GM18508 (cell line): ENCODE data around the gene RBPJL.

Experiments used
- ATAC-seq: cut with Tn5 transposase; IDR thresholded peaks from one replicate; pipeline ENCODE4 v1.9.1; 2021; ENCODE audit warnings: moderate number of reproducible peaks; ENCODE audit not compliant: insufficient read depth, unreplicated experiment

RBPJL gene

GRCh38 chr20:45316150-45317080 is 9.8 kb downstream of the RBPJL start:
- no peak for ATAC-seq

DNA sequence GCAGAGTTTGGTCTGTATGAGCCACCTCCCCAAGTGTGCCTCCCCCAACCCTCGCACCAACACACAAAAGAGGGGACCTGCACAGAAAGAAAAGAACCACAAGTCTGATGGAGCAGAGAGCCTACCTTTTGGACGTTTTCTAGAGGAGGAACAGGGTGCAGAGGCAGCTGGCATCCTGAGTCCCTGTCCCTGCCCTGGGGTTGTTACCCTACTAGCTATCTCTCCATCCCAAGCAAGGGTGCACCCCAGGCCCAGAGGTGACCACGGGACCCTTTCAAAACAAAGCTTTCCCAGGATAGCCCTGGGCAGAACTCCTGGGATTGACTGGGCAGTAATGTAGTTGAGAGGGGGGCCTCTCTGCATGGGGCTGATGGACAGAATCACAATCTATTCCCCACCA is 11.2 kb downstream of the RBPJL start:
- ATAC-seq, result no peak

DNA sequence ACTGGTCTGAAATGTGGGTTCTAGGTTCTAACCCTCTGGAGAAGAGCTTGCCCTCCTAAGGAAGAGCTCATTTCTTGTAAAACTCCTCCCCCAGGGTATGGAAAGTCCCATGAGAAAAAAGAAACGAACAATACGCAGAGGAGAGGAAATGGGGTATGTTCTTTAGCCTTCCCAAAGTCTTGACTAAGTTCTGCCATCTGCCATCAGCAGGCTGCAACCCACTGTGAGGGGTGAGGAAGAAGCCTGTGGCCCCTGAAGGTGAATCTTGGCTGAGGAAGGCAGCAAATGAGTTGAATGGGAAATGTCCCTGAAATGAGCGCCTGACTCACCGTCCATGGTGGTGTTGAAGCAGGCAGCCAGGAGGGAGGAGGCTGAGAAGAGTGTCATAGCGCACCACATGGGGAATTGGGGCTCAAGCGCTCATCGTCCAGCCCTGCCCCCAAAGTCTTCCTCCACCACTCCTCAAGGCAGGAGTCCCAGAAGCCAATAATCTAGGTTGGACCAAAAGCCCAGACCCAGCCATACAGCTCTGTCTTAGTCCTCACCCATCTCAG is 11.8 kb downstream of the RBPJL start:
- ATAC-seq, result no peak

DNA sequence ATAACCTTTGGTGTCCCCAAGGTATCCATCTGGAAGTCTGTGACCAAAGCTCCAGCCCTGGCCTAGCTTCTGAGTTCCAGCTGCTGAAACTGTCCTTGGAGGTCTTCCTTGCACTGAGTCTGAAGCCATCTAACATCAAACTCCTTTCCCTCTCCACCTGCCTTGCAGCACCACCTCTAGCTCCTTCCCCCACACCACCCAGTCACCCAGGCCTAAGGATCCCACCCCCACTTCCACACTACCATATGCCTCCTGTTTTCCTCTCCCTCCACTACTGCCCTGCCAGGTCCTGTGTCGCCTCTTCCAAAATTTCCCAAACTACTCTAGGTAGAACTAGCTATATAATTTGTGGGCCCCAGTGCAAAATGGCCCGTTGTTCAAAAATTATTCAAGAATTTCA is 12.3 kb downstream of the RBPJL start:
- ATAC-seq, result no peak

DNA sequence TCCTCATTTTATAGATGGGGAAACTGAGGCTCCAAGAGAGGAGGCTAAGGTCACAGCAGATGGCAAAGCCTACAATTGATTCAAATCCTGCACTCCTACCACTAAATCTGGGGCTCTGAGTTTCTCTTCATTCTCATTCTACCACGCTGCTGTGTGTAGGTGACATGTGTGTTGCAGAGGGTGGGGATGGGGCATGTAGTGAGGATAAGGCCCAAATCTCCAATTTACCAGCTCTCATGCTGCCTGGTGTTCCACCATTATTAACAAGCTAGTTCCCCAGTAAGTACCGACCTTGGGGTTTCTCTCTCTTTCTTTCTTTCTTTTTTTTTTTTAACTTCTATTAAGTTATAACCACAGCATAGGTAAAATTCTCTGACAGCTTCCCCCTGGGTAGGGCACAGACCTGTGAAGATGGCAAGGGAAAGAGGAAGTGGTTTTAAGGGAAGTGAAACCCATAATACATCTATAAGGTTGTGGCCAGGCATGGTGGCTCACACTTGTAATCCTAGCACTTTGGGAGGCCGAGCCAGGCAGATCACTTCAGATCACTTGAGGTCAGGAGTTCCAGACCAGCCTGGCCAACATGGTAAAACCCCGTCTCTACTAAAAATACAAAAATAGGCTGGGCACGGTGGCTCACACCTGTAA is 14.4 kb downstream of the RBPJL start:
- ATAC-seq, result no peak

DNA sequence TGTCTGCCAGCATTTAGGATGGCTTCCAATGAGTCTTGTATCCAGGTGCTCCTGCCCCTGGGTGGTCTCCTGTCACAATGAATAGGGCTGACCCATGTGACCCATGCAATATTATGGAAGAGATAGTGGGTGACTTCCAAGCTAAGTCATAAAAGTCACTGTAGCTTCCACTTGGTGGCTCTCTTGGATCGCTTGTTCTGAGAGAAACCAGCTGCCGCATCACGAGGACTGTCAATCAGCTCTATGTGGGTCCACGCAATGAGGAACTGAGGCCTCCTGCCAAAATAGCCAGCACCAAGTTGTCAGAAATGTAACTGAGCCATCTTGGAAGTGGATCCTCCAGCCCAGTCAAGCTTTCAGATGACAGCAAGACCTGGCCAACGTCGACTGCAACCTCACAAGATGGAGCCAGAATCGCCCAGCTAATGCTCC is 16.3 kb downstream of the RBPJL start:
- no peak for ATAC-seq

DNA sequence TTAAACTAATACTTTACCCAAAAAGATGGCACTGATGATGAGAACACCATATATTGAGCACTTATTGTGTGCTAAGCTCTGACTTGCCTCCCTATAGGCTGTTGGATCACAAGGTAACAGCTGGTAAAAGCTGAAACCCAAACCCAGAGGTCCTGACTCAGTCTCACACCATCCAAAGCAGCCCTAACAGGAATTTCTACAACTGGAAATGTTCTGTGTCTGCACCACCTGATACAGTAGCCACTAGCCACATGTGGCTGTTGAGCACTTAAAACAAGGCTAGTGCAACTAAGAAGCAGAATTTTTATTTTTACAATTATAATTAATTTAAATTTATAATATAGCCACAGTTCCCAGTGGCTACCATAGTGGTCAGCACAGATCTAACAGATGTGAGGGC is 17.1 kb downstream of the RBPJL start:
- ATAC-seq, result no peak

DNA sequence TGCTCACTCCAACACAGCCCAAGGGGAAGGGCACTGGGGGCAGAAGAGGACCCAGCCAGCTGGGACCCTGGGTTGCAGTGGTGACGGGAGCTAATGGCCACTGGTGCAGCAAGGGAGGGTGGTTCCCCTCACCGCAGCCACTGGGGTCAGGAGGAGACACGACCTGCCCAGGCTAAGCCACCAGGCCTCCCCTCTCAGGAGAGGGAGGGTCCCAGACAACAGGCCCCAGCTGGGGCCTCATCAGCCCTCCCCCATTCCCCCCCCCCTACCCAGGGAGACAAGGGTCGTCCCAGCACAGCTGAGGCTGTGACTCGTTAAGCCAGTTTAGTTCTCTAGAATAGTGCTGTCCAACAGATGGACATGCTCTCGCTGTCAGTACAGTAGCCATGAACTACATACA is 18.7 kb downstream of the RBPJL start:
- no peak for ATAC-seq

DNA sequence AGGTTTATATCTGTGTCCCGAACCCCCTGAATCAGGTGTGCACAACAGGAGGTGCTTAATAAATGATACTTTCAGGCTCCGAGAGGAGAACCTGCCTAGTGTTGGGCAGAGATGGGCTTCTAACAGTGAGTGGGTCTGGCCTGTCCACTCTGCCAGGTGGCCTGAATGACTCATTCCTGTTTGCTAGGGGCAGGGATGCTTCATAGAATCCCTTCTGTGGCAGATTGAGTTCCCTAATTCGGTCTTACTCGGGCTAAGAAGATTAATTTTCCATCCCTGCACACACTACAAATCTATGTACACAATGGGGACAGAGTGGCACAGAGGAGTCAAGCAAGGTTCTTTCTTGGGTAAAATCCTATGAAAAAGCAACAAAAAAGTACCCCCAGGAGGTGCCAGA is 21.8 kb downstream of the RBPJL start:
- no peak for ATAC-seq

GRCh38 chr20:45329497-45330319 is 23.1 kb downstream of the RBPJL start:
- no peak for ATAC-seq

GRCh38 chr20:45330476-45330875 is 23.8 kb downstream of the RBPJL start:
- ATAC-seq, result no peak

DNA sequence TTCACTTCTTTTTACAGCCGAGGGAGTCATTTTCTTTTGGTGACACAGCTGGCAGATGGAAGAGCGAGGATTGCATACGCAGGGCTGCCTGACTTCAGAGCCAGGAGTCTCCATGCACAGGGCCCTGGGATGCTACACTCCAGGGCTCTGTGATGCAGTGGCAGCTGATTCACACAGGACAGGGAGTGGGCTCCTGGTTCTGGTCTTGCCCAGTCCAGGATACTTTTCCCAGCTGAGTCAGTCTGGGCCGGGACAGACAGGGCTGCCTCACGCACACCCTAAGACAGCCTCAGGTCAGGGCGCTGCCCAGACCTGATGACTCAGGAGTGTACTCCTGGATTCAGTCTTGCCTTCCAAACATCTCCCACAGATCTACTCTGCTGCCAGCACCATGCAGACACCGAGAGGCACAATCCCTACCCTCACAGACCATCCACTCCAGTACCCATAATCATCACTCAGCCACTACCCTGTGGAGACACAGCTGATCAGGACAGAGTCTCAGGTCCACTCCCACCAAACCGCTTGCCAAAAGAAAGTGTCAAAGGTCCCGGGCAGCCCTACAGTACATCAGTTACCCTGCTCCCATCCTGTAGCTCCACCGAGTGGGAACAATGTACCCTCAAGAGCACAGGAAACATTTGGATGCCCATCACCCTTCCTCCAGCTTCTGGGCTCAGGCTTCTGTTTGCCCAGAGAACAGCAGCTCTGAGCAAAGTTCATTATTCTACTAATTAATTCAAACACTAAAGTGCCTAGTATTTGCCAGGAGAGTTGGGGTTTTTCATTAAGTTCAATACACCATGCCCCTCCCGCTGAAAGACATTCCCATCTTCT is 30.1 kb downstream of the RBPJL start:
- no peak for ATAC-seq

DNA sequence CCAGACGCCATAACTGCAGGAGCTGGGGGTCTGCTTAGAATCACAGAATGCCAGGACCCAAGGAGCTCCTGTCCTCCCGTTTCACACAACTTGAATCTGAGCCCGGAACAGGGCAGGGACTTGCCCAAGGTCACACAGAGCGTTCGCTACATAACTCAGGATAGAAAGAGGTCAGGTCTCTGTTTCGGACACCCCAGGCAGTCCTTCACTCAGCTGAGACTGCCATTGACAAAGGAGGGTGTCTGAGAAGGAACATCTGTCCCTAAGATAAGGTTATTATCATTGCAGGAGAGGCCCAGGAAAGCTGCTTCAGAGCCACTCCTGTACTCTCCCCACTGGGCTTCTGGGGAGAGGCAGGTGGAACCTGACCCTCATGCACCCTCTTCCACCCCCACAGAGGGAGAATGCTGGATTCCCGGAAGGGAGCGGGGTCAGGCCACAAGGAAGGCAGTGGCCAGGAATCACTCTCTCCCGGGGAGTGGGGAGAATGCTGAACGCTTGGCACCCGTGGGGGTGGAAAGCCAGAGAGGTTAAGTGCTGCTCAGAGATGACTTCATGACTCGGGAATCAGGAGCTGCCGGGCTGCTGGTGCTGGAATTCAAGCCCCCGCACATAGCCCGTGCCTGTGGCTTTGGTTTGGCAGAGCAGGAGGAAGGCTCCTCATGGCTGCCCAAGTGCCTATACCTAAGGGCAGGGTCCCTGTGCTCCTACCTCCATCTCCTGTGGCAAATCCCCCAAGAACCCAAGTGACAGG is 30.9 kb downstream of the RBPJL start:
- no peak for ATAC-seq

DNA sequence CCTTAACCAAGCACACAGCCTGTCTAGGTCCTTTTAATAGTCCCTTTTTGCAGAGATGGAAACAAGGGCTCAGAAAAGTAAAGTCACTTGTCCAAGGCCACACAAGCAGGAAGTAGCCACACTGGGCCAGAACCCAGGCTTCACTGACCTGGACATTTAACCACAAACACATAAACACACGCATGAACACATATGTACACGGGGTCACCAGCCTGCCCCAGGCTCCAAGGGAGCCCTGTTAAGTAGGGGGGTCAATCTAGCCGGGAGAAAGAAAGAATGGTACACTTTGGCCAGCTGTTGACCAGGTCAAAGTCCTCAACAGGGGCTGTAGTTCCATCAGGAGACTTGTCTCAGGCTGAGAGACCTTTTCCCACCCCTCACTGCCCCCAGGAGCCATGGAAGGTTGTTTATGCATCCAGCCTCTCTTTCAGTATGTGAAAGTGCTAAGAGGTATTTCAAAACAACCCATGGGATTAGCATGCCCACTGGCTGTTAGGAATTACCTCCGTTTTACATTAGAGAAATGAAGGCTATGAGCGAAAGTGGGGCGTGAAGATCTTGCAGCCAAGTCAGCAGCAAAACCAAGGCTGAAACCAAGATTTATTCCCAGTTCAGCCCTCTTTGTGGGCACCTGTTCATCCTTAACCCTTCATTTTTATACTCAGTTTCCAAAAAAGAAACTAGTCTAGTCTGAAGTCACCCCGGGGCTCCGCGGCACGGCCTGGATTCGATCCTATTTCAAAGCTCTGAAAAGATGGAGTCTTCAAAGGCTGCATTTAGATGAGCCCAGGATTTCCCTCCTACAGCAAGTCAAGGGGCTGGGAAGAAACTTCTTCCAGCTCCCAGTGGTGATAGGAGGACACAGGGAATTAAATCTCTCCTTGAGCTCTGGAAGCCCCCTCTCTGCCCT is 31.7 kb downstream of the RBPJL start:
- ATAC-seq, result no peak

- ATAC-seq, result no peak
Measured at GRCh38 chr20:45339084-45339483, 32.4 kb downstream of the RBPJL start.

- no peak for ATAC-seq
Measured at GRCh38 chr20:45339799-45340198, 33.2 kb downstream of the RBPJL start.

DNA sequence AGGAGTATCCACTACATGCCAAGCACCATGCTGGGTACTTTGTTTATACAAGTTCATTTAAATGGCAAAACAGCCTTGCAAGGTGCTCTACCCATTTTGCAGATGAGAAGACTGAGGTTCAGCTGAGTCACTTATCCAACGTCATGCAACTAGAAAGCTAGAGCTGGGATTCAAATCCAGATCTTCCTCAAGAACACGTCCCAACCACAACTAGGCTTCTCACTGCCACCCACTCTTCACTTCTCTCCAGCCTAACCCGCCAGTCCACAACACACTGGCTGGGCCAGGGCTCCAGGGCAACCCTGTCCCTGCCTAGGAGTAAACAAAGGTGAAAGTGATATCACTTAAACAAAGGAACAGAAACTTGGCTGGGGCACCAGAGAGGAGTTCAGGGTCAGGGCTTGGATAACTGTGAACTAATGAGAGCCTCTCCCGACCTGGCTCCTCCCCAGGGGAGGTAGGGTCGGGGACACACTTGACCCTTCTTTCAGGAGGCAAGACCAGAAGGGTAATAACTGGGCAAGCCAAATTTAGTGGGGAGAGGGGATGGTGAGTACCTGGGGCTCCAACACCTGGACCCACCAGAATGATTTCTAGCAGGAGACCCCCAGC is 33.7 kb downstream of the RBPJL start:
- ATAC-seq, result no peak

DNA sequence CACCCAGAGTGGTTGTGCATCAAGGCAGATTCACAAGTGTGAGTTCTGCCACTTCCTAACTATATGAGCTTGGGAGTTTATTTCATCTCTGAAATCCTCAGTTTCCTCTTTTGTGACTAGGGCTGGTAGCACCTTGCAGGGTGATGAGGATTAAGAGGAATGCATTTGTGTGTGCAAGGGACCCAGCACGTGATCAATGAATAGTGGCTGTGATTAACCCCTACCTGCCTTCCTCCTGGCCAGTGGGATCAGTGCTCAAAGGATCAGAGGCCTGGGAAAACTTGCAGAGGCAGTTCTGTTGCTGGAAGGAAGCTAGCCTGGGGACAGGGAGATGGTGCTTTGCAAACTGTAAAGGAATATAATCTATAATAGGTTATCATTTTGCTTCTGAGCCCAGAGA is 34.3 kb downstream of the RBPJL start:
- ATAC-seq, result no peak
